Activated T-cell treated with anti-CD3 and anti-CD28 coated beads for 24 hours (primary cell): ENCODE results near the gene FGF8.

Experiments used
- DNase-seq: peaks from one replicate; pipeline ENCODE4 v3.0.0-alpha.2; 2020; ENCODE audit warnings: low read depth

Gene FGF8

DNA sequence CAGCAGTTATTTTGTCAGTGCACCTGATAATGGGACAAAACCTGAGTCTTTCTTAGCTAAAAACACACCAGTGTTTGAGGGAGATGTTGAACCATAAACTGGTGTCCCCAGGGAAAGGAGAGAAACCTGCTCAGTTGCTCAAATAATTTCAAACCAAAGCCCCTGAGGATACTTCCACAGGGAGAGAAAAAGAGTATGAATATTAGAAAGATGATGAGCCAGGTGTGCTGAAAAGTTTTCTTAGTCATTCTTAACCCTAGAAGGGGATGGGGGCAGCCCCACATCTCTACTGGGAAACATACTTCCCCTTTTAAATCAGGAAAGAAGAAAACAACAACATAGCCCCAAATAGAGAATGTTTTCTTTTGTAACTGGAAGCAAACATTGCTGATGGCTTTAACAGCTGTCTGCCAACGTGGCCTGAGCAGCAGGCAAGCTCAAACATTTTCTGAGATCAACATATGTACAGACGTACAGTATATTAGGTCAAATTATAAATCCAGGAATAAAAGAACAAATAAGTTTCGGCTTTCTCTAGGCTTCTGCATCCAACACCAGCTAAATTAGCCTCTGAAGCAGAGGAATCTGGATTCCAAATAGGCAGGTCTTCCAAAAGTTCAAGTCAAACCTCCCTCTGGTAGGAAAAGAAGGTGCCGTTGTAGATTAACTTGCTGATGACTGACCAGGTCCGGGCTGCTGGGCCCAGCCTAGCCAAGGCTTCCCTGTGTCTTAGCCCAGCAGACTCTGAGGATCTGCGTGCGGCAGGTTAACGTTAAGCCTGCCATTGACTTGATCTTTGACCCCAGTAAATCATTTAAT, 50.4 kb downstream of the FGF8 start:
- DNase-seq: no peak

DNA sequence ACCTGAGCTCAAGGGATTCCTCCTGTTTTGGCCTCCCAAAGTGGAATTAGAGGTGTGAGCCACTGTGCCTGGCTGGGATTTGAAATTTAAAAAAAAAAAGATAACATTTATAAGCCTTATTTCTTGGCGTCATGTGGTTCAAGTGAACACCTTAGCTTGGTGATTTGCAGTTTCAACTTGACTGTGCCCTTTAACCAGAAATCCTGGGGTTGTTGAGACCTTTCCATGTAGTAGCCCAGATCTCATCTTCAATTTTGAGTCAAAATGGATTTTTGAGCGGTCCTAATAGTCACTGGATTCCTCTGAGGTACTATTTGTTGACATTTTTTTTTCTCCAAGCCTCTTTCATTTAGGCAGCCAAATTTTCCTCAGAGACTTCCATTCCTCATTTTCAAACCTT, 51.5 kb downstream of the FGF8 start:
- no peak for DNase-seq

DNA sequence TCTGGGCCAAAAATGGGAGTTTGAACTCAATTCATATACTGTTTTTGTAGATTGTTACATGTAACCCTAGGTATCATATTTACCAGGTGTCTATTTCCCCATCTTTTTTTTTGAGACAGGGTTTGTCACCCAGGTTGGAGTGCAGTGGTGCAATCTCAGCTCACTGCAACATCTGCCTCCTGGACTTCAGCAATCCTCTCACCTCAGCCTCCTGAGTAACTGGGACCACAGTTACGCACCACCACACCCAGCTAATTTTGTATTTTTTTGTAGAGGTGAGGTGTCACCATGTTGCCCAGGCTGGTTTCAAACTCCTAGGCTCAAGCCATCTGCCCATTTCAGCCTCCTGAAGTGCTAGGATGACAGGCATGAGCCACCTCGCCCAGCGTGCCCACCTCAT, 52.7 kb downstream of the FGF8 start:
- no peak for DNase-seq

DNA sequence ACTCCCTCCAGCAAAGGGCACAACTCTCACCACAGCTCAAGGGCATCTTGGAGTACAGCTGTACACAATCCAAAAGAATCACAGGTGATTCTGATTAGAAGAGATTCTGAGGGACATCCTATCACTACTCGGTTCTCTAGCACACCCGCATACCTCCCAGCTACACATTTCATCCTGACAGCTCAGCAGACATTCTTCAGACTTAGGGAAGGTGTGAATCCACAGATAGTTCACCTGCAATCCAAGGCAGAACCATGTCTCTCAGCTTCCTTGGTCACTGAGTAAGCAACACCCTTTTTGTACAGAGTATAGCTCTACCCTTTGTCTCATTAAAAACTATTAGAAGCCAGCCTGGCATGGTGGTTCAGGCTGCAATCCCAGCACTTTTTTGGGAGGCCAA, 54.1 kb downstream of the FGF8 start:
- no peak for DNase-seq

DNA sequence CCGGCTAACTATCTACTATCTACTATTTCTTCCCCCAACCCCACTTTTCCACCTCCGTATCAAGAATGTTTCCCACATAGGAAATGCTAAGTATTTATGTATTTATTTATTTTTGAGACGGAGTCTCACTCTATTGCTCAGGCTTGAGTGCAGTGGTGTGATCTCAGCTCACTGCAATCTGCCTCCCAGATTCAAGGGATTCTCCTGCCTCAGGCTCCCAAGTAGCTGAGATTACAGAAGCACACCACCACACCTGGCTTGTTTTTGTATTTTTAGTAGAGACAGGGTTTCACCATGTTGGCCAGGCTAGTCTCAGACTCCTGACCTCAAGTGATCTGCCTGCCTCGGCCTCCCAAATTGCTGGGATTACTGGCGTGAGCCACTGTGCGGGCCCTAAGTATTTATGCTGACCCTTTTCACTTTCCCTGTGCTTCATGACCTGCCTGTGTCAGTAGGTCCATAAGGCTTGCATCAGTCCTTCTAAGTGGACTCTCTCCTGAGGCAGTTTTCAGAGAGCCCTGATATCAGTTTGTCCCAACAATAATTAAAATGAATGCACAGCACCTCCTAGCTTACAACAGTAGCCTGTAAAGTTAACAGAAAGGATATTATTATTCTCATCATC, 55.2 kb downstream of the FGF8 start:
- DNase-seq: no peak
